Fibroblast of peridontal ligament (primary cell): Measurements from ENCODE around the gene HCFC2.

Experiments
- DNase-seq: peaks from one replicate; pipeline ENCODE4 v3.0.0-alpha.2; 2010; ENCODE audit errors: extremely low read depth

HCFC2 gene

DNA sequence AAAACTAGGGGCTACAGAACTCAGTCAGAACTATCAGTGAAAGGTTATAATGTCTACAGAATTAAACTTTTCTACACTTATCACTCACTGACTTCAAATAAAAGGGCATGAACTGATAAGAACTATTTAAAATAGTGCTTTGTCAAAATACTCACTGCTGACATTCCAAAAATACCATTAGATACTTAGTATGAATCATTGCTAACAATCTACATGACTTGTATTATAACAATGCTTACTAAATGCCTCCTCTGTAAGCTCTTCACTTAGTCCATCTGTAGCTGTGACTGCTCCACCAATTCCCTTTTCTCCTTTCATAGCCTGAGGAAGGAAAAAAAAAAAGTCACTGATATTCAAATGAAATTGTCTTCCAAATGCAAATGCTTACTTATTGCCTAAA is 56.7 kb downstream of the HCFC2 start:
- peak; percentile 55 for DNase-seq

DNA sequence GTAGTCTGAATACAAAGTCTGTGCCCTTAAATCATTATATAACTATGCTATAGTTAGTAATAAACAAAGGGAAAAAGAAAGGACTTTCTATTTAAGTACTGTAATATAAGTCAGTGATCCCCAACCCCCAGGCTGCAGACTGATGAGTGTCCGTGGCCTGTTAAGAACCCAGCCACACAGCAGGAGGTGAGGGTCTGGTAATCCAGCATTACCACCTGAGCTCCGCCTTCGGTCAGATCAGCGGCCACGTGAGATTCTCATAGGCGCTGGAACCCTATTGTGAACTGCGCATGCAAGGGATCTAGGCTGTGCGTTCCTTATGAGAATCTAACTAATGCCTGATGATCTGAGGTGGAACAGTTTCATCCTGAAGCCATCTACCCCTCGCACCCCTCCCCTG is 58.0 kb downstream of the HCFC2 start:
- no peak for DNase-seq

DNA sequence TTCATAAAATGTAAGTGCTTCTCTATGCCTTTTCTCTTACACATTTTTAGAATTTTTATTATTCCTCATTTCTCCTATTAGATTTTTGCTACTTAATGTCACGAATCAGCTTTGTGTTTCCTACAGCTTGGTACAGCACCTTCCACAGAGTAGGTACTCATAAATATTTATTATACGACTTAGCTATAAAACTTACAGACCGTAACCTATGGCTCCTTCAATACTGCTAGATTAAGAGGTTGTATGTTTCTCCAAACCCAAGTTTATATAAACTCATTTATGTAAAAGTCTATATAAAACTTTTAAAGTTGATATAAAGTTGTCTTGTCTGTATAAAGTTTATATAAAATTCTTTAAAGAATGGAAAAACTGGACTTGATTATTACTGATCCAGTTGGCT is 62.2 kb downstream of the HCFC2 start:
- DNase-seq, result no peak

DNA sequence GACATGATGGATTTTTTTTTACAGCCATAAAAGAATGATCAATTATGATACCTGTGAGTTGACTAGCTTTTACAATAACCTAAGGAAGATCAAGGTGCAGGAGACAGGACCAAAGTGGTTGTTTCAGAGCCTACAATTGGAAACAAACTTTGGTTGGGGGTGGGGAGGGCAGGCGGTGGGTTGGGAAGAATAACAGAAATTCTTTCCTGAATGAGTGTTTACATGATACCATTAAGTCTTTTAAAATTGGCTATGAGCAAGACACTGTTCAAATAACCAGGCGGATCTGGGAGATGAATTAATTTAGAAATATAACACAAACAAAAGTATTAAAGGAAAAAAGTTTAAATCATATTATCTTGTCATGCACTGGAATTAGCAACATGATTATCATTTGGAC is 66.4 kb downstream of the HCFC2 start:
- no peak for DNase-seq

DNA sequence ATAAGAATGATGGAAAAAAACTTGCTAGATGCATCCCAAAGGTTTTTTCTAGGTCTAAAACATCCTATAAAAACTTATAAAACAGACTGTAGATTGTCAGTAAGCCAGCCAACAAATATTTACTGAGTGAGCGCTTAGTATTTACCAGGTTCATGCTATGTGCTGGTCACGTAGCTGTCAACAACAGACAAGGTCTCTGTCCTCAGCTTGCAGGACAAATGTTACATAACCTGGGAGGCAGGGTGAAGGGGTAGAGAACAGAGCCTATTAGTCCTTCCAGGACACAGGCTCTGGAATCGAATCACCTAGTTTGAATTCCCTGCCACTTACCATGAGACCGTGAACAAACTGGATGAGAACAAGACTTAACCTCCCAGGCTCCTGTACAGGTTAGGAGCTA is 67.3 kb downstream of the HCFC2 start:
- no peak for DNase-seq

DNA sequence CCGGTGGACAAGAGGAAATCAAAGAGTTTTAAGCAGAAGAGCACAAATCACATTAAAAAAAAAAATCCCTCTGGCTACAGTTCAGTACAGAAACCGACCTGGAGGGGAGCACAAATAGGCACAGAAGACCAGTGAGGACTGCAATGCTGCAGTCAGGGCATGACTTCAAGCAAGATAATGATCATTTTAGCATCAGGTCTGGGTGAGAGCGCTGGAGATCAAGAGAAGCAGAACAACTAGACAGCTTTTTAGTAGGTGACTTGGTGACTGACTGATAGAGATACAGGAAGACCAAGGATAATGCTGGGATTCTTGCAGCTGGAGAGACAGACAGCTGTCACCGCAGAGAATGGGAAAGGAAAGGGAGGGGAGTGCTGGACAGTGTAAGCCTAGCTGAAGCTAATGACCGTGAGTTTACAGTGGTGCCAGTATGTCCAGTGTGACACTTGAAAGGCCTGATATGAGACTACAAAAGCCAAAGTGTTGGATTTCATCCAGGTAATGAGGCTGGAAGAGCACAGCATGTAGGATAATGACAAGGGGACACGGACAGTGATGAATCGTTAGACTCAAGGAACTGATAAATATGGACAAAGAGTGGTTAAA is 68.1 kb downstream of the HCFC2 start:
- no peak for DNase-seq

DNA sequence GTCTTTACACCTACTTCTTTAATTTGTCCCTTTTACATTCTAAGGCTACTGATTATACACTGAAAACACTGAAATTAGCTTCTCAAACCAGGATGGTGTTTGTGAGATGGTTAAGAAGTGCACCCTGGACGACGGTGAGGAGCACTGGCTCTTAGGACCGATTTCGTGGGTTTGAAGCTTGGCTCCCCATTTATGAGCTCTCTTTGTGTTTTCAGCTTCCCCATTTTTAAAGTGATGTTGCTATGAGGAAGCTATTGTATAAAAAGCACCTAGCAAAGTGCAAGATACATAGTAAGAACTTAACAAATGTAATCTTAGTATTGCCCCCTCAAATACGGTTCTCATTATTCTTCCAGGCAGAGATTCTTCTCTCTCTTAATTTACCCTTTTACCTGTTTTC is 69.0 kb downstream of the HCFC2 start:
- DNase-seq, result no peak

DNA sequence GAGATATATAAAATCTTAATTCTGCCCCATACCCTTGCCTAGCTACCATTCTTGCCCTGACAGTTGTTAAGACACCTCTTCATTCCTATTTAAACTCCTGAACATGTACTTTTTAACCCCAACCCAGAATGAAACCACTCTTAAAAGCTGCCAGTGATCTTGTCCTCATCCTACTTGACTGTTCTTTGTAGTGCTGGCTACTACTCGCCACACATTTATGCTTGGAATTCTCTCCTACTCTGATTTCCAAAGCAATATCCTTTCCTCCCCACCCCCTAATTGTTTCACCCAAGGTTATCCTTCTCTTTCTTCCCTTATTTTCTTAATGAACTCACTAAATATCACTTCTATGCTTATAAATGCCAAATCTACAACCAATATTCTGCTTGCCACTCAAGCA is 69.5 kb downstream of the HCFC2 start:
- DNase-seq, result no peak

DNA sequence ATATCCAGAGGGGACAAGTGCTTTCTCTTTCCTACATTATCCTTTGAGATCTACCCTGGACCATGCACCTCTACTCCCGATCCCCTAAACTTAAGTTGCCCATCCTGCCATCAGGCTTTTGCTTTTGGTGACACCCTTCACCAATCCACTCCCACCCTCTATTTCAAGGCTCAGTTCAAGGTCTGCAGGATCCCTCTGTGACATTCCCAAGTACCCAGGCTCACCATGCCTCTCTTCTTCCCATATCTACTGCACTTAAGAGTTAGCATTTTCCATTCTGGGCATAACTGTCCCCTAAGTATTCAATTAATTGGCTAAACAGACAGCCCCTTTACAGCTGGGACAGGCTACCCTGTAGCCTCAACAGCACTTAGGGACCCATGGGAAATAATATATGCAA is 70.6 kb downstream of the HCFC2 start:
- DNase-seq, result no peak

DNA sequence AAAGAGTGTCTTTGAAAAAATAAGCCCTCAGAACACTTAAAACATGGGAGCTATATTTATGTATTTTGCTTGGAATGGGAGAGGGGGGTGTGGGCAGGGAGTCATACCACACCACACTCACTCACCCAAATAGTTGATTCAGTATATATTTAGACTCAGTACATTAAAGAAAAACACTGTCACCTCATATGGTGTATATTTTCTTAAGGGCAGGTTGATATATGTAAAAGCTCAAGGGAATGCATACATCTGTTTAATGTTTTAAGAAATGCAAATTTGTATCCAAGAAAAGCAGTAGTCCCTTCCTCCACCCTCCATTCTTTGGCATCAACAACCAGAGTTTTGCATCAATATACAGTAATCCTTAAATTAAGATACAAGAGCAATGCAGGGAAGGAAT is 72.2 kb downstream of the HCFC2 start:
- DNase-seq, result peak; percentile 37

DNA sequence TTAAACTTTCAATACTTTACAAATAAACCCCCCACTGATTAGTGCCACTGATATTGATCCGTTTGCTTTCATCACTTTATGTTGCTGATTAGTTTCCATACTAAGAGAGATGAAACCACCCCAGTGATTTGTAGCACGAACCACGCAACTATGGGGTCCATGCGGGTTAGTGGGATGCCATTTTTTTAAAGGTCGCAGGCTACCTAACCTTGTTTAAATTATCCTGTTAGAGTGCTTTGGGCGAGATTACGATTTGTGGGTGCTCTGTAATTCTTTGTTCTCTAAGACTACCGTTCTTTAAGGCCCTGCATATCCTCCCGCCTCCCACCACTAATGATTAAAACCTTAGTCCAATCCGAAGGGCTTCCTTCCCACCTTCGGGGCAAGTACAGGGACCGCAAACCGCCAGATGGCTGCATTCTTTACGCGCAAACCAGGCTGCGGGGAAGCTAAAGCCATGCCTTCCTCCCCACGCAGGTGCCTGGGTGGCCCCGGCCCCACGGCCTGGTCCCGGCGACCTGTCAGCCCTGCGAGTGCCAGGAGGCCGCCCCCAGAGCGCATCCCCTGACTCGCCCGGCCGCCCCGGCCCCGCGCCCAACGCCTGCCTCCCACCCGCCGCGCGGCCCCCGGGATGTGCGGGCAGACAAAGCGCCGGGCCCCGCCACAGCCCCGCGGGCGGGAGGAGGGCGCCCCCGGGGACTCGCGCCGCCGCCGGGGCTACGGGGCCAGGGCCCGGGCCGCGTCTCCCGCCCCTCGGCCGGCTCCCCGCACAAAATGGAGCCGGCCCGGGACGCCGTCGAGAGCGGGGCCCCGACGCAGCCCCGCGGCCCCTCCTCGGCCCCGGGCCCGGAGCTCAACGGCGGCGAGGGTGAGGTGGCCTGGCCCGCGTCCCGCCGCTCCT is 72.9 kb downstream of the HCFC2 start:
- DNase-seq, result peak; percentile 44

DNA sequence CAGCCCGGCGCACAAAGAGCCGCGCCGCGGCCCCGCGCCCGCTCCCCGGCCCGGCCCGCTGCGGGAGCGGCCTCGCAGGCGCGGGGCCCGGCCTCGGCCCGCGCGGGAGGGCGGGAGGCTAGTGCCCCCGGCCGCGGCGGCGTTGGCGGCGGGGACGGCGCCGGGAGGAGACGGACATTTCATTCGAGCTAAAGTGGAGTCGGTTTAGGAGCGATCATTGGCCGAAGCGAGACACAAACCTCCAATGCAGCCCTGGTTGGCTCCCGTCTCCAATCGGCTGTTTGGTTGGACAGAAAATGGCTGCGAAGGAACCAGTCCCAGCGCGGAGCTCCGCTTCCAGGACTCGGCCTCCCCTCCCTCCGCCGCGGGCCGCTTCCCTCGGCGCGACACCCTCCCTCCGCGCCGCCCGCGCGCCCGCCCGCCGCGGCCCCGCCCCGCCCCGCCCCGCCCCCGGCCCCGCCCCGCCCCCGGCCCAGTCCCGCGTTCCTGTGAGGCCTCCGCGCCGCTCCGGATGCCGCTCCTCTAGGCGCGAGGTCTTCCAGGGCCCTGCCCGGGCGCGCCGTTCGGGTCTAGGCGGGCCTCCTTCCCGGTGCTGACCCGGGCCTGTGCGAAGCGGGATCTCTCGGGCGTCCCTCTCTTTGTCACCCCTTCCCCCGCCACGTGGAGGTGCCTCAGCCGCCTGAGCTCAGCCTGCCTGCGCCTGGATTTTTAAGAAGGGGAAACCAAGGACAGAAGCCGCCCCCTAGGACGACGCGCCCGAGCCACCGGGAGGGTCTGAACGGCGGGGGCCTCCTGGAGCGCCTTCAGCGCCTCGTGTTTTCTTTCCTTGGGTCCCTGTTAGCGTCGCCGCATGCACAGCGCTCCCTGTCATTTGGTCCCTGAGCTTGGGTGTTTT is 73.8 kb downstream of the HCFC2 start, which contains the start of gene NFYB:
Gene NFYB (minus strand): TSS at position 309 of the 895 bp plus-strand sequence. CDS start 2,757 bp downstream, outside the sequence.
- DNase-seq, result peak; percentile 97

DNA sequence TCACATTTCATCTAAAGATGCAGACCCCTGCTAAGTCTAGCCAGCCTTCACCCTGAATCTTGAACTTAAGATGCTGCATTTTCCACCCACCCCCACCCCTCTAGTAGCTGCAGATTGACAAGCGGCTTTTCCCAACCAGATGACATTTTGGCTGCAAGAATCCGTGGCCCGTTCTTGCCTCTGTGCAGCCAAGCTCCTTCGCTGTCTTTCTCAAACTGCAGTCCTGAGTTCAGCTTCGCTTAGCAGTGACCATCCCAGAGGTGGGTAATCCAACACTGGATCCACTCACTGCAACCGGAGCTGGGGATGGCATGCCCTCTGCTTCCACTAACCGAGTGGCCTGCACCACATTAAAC is 74.4 kb downstream of the HCFC2 start:
- DNase-seq, result no peak

DNA sequence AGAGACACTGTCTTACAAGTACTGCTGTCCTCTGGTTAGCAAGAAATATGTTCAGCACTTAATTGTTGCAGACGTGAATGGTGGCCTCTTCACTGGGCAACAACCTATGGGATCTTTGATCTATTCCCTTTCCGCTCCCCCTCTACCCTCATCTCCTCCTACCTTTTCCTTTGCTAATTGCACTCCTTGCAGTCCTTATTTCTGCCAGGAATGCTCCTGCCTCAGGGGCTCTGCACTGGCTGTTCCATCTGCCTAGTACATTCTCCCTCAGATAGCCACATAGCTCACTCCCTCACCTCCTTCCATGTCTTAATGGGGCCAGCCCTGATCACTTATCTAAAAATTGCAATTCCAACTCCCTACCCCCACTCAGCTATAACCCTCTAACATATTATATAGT is 78.2 kb downstream of the HCFC2 start:
- no peak for DNase-seq

DNA sequence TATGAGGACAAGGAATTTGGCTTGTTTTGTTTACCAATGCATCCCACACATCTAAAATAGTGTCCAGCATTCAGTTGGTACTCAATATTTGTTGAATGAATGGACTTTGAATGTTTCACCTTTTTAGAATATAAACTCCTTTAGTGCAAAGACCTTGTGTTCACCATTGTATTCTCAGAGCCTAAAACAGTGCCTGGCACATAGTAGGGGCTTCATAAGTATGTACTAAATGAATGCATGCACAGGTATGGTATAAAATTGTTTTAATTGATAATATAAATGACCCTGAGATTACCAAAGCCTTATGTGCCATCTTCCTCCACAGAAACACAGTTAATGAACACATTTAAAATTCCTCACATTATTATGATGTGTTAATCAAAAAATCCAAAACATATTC is 78.7 kb downstream of the HCFC2 start:
- DNase-seq, result no peak

DNA sequence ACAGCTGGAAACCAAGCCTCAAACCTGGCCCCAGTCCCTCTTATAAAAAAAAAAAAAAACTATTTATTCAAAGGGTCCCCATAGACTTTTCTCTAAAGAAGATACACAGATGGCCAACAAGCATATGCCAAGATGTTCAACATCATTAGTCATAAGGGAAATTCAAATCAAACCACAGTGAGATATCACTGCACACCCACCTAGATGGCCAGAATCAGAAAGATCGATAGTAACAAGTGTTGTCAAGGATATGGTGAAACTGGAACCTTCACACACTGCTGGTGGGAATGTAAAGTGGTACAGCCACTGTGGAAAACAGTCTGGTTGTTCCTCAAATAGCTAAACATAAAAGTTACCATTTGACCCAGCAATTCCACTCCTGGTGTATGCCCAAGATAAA is 79.6 kb downstream of the HCFC2 start:
- no peak for DNase-seq

DNA sequence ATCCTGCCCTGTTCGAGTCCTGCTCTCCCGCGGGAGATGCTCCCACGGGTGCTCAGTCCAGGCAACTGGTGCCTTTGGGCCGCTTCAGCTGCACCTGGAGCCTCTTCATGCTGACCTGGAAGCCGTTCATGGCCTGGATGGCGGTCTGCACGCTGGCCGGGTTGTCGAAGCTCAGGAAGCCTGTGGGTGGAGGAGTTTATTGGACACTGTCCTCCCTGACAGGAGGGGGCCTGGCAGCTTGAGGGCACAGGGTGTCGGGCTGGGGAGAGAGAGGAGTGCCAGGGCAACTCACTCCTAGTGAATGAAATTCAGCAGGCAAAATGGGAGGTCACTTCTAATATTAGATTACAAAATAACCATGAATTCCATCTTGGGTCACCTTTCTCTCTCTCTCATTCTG is 83.0 kb downstream of the HCFC2 start:
- no peak for DNase-seq

DNA sequence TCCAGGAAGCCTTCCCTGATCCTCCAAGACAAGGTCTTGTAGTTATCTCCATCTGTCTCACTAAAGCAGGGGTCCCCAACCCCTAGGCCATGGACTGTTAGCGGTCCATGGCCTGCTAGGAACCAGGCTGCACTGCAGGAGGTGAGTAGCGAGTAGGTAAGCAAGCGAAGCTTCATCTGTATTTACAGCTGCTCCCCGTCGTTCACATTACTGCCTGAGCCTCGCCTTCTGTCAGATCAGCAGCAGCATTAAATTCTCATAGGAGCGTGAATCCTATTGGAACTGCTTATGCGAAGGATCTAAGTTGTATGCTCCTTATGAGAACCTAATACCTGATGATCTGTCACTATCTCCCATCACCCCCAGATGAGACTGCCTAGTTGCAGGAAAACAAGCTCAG is 86.1 kb downstream of the HCFC2 start:
- no peak for DNase-seq

DNA sequence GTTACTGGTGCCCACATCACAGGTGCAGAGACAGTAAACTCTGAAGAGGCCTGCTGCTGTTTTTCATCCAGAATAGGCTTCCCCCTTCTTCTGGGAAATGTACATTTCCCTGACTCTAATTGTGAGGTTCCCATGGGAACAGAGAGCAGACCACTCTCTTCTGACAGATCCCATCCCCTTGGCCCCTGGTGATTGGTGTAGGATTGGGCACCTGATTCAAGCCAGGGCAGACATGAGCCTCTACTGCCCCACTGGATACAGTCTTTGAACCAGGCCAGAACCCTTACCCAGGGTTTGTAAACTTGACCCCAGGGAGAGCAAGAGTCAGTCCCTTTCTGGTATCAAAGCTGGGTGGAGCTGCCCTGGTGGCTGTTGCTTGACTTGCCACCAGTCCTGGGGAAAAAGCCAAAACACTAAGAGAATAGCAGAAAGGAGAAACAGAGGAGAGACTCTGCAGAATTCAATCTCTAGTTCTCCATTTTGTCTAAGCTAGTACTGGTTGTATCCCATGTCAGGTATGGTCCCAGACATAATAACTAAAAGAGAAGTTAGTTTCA is 88.4 kb downstream of the HCFC2 start:
- DNase-seq, result no peak

DNA sequence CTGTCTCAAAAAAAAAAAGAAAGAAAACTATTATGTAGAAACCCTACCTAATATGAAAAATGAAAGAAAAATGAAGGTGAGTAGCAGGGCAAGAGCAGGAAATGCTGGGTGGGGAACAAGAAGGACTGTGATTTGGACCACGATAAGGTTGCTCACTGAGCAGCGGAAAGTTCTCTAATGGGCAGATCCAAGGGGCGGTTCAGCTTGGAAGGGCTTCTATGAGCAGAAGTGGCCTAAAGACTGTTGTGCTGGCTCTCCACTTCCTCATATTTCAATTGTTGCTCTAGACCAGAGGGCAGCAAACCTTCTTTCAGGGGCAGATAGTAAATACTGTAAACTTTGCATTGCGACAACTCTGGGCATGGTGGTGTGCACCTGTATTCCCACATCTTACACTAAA is 90.0 kb downstream of the HCFC2 start:
- DNase-seq, result no peak

DNA sequence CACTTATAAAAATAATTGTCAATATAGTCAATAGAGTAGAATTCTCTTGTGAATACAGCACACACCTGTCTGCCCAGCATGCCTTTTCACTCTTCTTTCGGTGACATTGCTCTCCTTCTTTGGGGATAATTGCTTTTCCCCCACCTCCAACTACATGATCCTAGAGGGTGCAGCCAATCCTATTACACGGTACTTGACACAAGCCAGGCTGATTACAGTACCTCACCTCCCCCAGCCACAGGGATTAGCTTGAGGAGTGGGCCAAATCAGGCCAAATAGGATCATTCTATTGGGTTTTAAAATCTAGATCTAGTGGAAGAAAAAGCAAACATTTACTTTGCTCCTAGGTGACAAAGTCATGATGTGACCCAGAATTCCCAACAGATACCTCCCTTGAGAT is 90.5 kb downstream of the HCFC2 start:
- DNase-seq, result no peak
